Natural killer cell (primary cell): ENCODE results near the gene MAEA. TPM values are rescaled to one million over a fixed set of nuclear protein-coding genes. Genes with fewer than 3 reads are reported as not detected.

Source experiments
- ATAC-seq, 3 donors: fragments of 150-1000 bp in 2 of 3; fragments of 200-7000 bp in 1 of 3; cut with Tn5 transposase; 1 replicate in 1 of 3; 2 replicates in 2 of 3; pipeline ENCODE4 v1.10.0; 2021; ENCODE audit warnings: mild to moderate bottlenecking in 2 of 3, moderate library complexity in 2 of 3
- DNase-seq, 2 donors: peaks; one replicate each; pipeline versions ENCODE4 v3.0.0 to v3.0.0-alpha.2; 2013 to 2021; ENCODE audit warnings: mixed read lengths in 1 of 2
- H3K27ac ChIP-seq: one replicate; pipeline ENCODE4 v1.5.1; 2013; ENCODE audit warnings: mild to moderate bottlenecking, low read length
- H3K27me3 ChIP-seq: one replicate; pipeline ENCODE4 v1.6.1; 2013; ENCODE audit warnings: low read length; ENCODE audit not compliant: control insufficient read depth, insufficient read depth
- H3K36me3 ChIP-seq: one replicate; pipeline ENCODE4 v1.6.1; 2013; ENCODE audit warnings: low read length; ENCODE audit not compliant: control insufficient read depth, insufficient read depth
- H3K4me1 ChIP-seq: one replicate; pipeline ENCODE4 v1.6.1; 2013; ENCODE audit warnings: low read length; ENCODE audit not compliant: control insufficient read depth, insufficient read depth
- H3K4me3 ChIP-seq: one replicate; pipeline ENCODE4 v1.5.1; 2013; ENCODE audit warnings: low read length
- H3K9me3 ChIP-seq: one replicate; pipeline ENCODE4 v1.6.1; 2013; ENCODE audit warnings: low read length; ENCODE audit not compliant: control insufficient read depth, insufficient read depth
- H3K27ac Mint-ChIP-seq, 2 donors: one replicate each; pipeline ENCODE4 v1.8.0; 2022; ENCODE audit warnings: mild to moderate bottlenecking in 2 of 2, mixed read lengths in 2 of 2, moderate library complexity in 1 of 2
- H3K27me3 Mint-ChIP-seq, 2 donors: one replicate each; pipeline ENCODE4 v1.8.0; 2022; ENCODE audit warnings: low read depth in 2 of 2, mixed read lengths in 2 of 2
- H3K36me3 Mint-ChIP-seq: one replicate; pipeline ENCODE4 v1.8.0; 2022; ENCODE audit warnings: mixed read lengths
- H3K4me1 Mint-ChIP-seq, 2 donors: one replicate each; pipeline ENCODE4 v1.8.0; 2022; ENCODE audit warnings: mixed read lengths in 2 of 2
- H3K4me3 Mint-ChIP-seq: one replicate; pipeline ENCODE4 v1.8.0; 2022; ENCODE audit warnings: mild to moderate bottlenecking, moderate library complexity, mixed read lengths
- H3K9me3 Mint-ChIP-seq, 2 donors: one replicate each; pipeline ENCODE4 v1.8.0; 2022; ENCODE audit warnings: mixed read lengths in 2 of 2
- CTCF ChIP-seq: fragments of 200-600 bp; IDR thresholded peaks from one replicate; pipeline ENCODE4 v1.8.0; 2022; ENCODE audit warnings: antibody characterized with exemption
- WGBS: methylation state at CpG from one replicate; pipeline ENCODE4 v1.1.7; 2013; ENCODE audit warnings: missing lambda C conversion rate; ENCODE audit not compliant: insufficient coverage; 5-methylcytosine and 5-hydroxymethylcytosine counted together
- intact Hi-C: fragments of 100-400 bp; cut with micrococcal nuclease; formaldehyde crosslinking; loops from one replicate; pipeline ENCODE4 v1.14.2; 2022
- total RNA-seq, 4 donors: library from RNA; stranded (reverse); fragments of 120-200 nt in 1 of 4; gene quantifications; one replicate each; pipeline versions ENCODE4 v1.2.3 to v1.2.4, GENCODE V29; 2013 to 2022

The MAEA gene
- total RNA-seq, 3 donors from 2014 or later (not counting 1 experiment from before 2014, with no cell fraction given), result 63.5 to 89.2 (median 64.0) TPM

- peak; percentile 30 for TF ChIP-seq CTCF
- Mint-ChIP-seq H3K4me3 (peak overlapping the region; percentile 63), H3K27ac (no peak overlapping the region), H3K27me3 (no peaks in the 10 kb centered on the region), H3K9me3 (no peaks in the 10 kb centered on the region), H3K4me1 (peaks cover 7 to 8% of the 10 kb centered on the region in 2 donors), H3K36me3 (no peaks in the 10 kb centered on the region)
- Histone ChIP-seq H3K36me3 (no peaks in the 10 kb centered on the region), H3K27me3 (no peaks in the 10 kb centered on the region), H3K4me1 (peaks cover 16% of the 10 kb centered on the region), H3K9me3 (no peaks in the 10 kb centered on the region), H3K4me3 (no peak overlapping the region), H3K27ac (no peak overlapping the region)
- WGBS, result 89% methylated on average over 21 of the region's 21 CpGs
- intact Hi-C loops, result loop anchor here (1.0 to 5.0 kb wide), 2 partner anchors 61 to 156 kb away; partner anchors contain the start of gene UVSSA
- DNase-seq (peak; percentile 35 to 58), ATAC-seq (no peak)
These were observed 3.7 kb upstream of the MAEA start for GRCh38 chr4:1285790-1286553.

GRCh38 chr4:1288786-1289185 lies 905 bp upstream of the MAEA start:
- Mint-ChIP-seq H3K27me3 (no peaks in the 10 kb centered on the region), H3K4me3 (peak overlapping the region; percentile 85), H3K36me3 (no peaks in the 10 kb centered on the region), H3K27ac (peak overlapping the region; percentile 87 to 90), H3K9me3 (no peaks in the 10 kb centered on the region), H3K4me1 (peaks cover 24 to 31% of the 10 kb centered on the region in 2 donors)
- Histone ChIP-seq H3K9me3 (no peaks in the 10 kb centered on the region), H3K4me3 (peak overlapping the region; percentile 65), H3K27me3 (no peaks in the 10 kb centered on the region), H3K4me1 (peaks cover 32% of the 10 kb centered on the region), H3K36me3 (peaks cover 3% of the 10 kb centered on the region), H3K27ac (peak overlapping the region; percentile 87)
- no peak for TF ChIP-seq CTCF
- no peak for DNase-seq
- ATAC-seq, result no peak
- intact Hi-C loops, result loop anchor here (2.0 to 5.0 kb wide), 2 partner anchors 40 to 59 kb away; partner anchors contain the start of genes CTBP1 and UVSSA
- WGBS, result 73% methylated on average over 7 of the region's 7 CpGs

- no peaks in the 10 kb centered on the region for H3K9me3 ChIP-seq
- no peak for TF ChIP-seq CTCF
- no peaks in the 10 kb centered on the region for H3K9me3 Mint-ChIP-seq
- intact Hi-C loops, result no loop called here
- H3K4me1 ChIP-seq, result peaks cover 38% of the 10 kb centered on the region
- peaks cover 6% of the 10 kb centered on the region for H3K36me3 ChIP-seq
- H3K27ac ChIP-seq, result peak overlapping the region; percentile 60
- peak overlapping the region; percentile 95 for H3K4me3 Mint-ChIP-seq
- H3K27me3 ChIP-seq, result no peaks in the 10 kb centered on the region
- H3K36me3 Mint-ChIP-seq, result no peaks in the 10 kb centered on the region
- peak overlapping the region; percentile 47 for H3K4me3 ChIP-seq
- ATAC-seq (no peak), DNase-seq (peak in 1 of 2 donors; percentile 42)
- peaks cover 24 to 45% of the 10 kb centered on the region in 2 donors for H3K4me1 Mint-ChIP-seq
- H3K27ac Mint-ChIP-seq, result peak overlapping the region; percentile 87 to 90
- WGBS, result 1% methylated on average over 47 of the region's 47 CpGs
- no peaks in the 10 kb centered on the region for H3K27me3 Mint-ChIP-seq
These were observed 680 bp downstream of the MAEA start for GRCh38 chr4:1290165-1290977.
